Ovary (tissue), 3 donors: Measurements from ENCODE around the gene ENSA.
"Not testable (repeated sequence)": the region's sequence is repeated elsewhere in the genome, so short reads cannot be mapped to it uniquely, and the experiment has no call there.

Source experiments
- EP300 ChIP-seq: sonication (generic); formaldehyde crosslinking; IDR thresholded peaks from one replicate; pipeline ENCODE4 v1.6.1; 2017; ENCODE audit warnings: antibody characterized with exemption
- POLR2A ChIP-seq: fragments of 450-650 bp; IDR thresholded peaks from one replicate; pipeline ENCODE4 v1.6.1; 2017; ENCODE audit warnings: antibody characterized with exemption, mild to moderate bottlenecking, moderate library complexity
- TF ChIP-seq, protein P1 (sequence below), 3 donors: fragments of 450-650 bp in 2 of 3; fragments of 200-600 bp in 1 of 3; IDR thresholded peaks; one replicate each; pipeline versions ENCODE4 v1.5.1 to v1.8.0; 2016 to 2022; ENCODE audit warnings: antibody characterized with exemption in 3 of 3, mild to moderate bottlenecking in 1 of 3
- donor health status: DM: no; HTN: no; CAD: no.

DNA sequence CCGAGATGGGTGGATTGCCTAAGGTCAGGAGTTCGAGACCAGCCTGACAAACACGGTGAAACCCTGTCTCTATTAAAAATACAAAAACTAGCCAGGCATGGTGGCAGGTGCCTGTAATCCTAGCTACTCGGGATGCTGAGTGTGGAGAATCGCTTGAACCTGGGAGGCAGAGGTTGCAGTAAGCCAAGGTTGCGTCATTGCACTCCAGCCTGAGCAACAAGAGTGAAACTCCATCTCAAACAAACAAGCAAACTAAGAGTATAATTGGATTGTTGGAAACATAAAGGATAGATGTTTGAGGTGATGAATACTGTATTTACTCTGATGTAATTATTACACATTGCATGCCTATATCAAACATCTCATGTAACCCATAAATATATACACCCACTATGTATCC lies 9.0 kb upstream of the ENSA start:
- TF ChIP-seq POLR2A, EP300: not testable (repeated sequence)
- TF ChIP-seq, protein P1, sequence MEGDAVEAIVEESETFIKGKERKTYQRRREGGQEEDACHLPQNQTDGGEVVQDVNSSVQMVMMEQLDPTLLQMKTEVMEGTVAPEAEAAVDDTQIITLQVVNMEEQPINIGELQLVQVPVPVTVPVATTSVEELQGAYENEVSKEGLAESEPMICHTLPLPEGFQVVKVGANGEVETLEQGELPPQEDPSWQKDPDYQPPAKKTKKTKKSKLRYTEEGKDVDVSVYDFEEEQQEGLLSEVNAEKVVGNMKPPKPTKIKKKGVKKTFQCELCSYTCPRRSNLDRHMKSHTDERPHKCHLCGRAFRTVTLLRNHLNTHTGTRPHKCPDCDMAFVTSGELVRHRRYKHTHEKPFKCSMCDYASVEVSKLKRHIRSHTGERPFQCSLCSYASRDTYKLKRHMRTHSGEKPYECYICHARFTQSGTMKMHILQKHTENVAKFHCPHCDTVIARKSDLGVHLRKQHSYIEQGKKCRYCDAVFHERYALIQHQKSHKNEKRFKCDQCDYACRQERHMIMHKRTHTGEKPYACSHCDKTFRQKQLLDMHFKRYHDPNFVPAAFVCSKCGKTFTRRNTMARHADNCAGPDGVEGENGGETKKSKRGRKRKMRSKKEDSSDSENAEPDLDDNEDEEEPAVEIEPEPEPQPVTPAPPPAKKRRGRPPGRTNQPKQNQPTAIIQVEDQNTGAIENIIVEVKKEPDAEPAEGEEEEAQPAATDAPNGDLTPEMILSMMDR (IDR thresholded peaks at IDR 0.05): not testable (repeated sequence)
